ENCODE results near the gene METTL8. TPM values are rescaled to one million over a fixed set of nuclear protein-coding genes. Genes with fewer than 3 reads are reported as not detected.

The METTL8 gene
- total RNA-seq, 2 donors from 2014 or later = 11.0 to 23.1 TPM

DNA sequence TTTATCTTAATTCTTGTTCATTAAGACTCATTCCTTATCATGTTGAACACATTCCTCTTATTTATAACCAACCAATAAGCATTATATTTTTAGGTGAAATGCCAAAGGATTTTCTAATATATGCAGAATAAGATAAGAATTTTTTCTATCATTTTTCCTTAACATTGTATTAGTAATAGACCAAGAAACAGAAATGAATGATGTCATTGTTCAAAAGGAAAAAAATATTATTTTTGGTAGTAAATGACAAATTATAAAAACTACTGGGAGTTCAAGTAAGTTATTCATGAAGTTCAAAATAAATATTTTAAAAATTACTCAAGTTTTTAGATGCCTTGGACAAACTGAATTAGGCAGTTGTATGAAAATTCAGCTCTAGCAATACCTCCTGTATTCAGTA, 25.7 kb upstream of the METTL8 start:
- Histone ChIP-seq H3K36me3 (peaks cover 14% of the 10 kb centered on the region), H3K4me1 (ENCODE audit: control insufficient read depth in 1 of 2, low read depth in 2 of 2) (no peaks in the 10 kb centered on the region), H3K4me3 (no peak overlapping the region), H3K27me3 (replicated peaks; ENCODE audit: insufficient read depth) (no peaks in the 10 kb centered on the region), H3K27ac (no peak overlapping the region), H3K9me3 (no peaks in the 10 kb centered on the region)
- TF ChIP-seq, protein P1, sequence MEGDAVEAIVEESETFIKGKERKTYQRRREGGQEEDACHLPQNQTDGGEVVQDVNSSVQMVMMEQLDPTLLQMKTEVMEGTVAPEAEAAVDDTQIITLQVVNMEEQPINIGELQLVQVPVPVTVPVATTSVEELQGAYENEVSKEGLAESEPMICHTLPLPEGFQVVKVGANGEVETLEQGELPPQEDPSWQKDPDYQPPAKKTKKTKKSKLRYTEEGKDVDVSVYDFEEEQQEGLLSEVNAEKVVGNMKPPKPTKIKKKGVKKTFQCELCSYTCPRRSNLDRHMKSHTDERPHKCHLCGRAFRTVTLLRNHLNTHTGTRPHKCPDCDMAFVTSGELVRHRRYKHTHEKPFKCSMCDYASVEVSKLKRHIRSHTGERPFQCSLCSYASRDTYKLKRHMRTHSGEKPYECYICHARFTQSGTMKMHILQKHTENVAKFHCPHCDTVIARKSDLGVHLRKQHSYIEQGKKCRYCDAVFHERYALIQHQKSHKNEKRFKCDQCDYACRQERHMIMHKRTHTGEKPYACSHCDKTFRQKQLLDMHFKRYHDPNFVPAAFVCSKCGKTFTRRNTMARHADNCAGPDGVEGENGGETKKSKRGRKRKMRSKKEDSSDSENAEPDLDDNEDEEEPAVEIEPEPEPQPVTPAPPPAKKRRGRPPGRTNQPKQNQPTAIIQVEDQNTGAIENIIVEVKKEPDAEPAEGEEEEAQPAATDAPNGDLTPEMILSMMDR (IDR thresholded peaks at IDR 0.05) = no peak
- DNase-seq (ENCODE audit: low spot score) (no peak), ATAC-seq (ENCODE audit: insufficient number of reproducible peaks, low FRiP score, low read depth) (no peak)

DNA sequence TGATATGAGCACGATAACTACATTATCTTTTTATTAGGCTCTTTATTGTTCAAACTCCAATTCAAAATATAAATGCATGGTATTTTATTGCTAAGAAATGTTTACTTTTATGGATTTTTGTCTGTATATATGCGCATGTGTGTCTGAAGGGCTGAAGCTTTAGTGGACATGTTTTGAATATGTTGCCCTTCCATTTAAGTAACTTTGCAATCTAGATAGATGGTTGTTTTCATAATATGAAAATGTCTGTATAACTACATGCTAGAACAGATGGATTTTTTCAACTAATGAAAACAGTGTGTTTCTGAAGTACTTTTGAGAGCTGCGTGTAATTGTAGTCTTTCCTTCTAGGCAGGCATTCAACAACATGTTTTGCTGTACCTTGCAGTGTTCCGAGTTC, 19.0 kb upstream of the METTL8 start:
- no peak overlapping the region for H3K27ac ChIP-seq
- ATAC-seq (ENCODE audit: insufficient number of reproducible peaks, low FRiP score, low read depth) = no peak
- peaks cover 16% of the 10 kb centered on the region for H3K36me3 ChIP-seq
- no peaks in the 10 kb centered on the region for H3K4me1 ChIP-seq (ENCODE audit: control insufficient read depth in 1 of 2, low read depth in 2 of 2)
- no peak for DNase-seq (ENCODE audit: low spot score)
- no peak overlapping the region for H3K4me3 ChIP-seq
- H3K9me3 ChIP-seq = no peaks in the 10 kb centered on the region
- TF ChIP-seq, protein P1 (IDR thresholded peaks at IDR 0.05) = no peak
- no peaks in the 10 kb centered on the region for H3K27me3 ChIP-seq (replicated peaks; ENCODE audit: insufficient read depth)

DNA sequence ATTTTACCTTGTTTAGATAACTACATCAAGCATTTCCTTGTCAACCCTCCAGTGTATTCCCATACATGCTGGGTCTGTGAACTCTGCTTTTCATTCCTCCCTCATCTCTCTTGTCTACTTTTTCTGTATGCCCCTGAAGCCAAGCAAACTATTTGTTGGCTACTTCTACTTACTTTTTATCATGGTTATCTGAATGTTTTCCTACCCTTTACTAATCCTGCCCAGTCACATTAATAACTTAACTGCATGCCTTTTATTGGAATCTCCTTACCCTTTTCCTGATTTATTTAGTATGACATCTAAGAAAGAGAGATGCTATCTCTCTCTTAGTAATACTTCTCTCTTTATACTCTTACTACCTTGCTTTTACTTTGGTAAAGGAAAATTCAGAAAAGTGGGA, 17.3 kb upstream of the METTL8 start:
- TF ChIP-seq, protein P1 (IDR thresholded peaks at IDR 0.05) = no peak
- no peak for ATAC-seq (ENCODE audit: insufficient number of reproducible peaks, low FRiP score, low read depth)
- peaks cover 21% of the 10 kb centered on the region for H3K36me3 ChIP-seq

DNA sequence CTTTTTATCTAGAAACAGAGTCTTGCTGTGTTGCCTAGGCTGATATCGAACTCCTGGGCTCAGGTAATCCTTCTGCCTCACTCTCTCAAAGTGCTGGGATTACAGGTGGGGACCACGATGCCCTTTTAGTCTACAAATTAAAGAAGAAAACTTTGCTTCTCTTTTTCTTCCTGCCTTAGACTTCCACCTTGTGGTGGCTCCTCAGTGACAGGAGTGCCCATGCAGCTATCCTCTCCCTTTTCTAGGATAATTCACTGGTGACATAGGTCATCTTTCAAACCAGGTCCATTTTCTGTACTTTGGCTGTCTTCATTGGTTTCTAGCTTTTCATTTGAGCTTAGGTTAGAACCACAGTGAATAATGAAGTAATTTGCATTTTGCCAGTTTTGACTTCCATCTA, 13.9 kb upstream of the METTL8 start:
- H3K27me3 ChIP-seq (replicated peaks; ENCODE audit: insufficient read depth) = no peaks in the 10 kb centered on the region
- H3K36me3 ChIP-seq = peaks cover 18% of the 10 kb centered on the region
- H3K27ac ChIP-seq = no peak overlapping the region
- H3K4me1 ChIP-seq (ENCODE audit: control insufficient read depth in 1 of 2, low read depth in 2 of 2) = peaks cover 0 to 4% of the 10 kb centered on the region in 2 donors
- no peak for ATAC-seq (ENCODE audit: insufficient number of reproducible peaks, low FRiP score, low read depth)
- H3K9me3 ChIP-seq = no peaks in the 10 kb centered on the region
- no peak overlapping the region for H3K4me3 ChIP-seq
- no peak for DNase-seq (ENCODE audit: low spot score)
- TF ChIP-seq, protein P1 (IDR thresholded peaks at IDR 0.05) = no peak

More for the DNA sequence above, 17.3 kb upstream of the METTL8 start:
- Histone ChIP-seq H3K9me3 (no peaks in the 10 kb centered on the region), H3K27me3 (replicated peaks; ENCODE audit: insufficient read depth) (no peaks in the 10 kb centered on the region), H3K4me3 (no peak overlapping the region), H3K4me1 (ENCODE audit: control insufficient read depth in 1 of 2, low read depth in 2 of 2) (no peaks in the 10 kb centered on the region), H3K27ac (no peak overlapping the region)
- DNase-seq (ENCODE audit: low spot score) = no peak

DNA sequence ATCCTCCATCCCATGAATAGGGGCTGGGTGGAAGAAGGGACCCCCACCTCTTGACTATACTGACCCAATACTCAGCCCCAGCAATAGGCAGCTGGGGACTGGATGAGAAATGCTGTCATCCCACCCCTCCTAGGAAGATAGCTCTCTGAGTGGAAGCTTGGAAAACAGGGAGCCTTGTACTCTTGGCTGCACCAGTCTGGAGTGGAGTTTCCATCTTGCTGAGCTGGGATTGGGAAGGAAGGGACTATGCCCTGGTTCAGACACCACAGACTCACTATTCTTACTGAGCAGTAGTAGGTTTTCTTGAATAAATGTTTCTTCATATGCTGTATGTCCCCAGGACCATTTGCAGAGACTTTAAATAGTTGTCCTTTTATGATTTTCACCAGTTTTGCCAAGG, 7.7 kb upstream of the METTL8 start:
- H3K27ac ChIP-seq = no peak overlapping the region
- TF ChIP-seq, protein P1 (IDR thresholded peaks at IDR 0.05) = no peak
- peaks cover 14% of the 10 kb centered on the region for H3K36me3 ChIP-seq
- no peak for DNase-seq (ENCODE audit: low spot score)
- no peak overlapping the region for H3K4me3 ChIP-seq
- no peaks in the 10 kb centered on the region for H3K27me3 ChIP-seq (replicated peaks; ENCODE audit: insufficient read depth)
- no peak for ATAC-seq (ENCODE audit: insufficient number of reproducible peaks, low FRiP score, low read depth)
- H3K4me1 ChIP-seq (ENCODE audit: control insufficient read depth in 1 of 2, low read depth in 2 of 2) = peaks cover 0 to 5% of the 10 kb centered on the region in 2 donors
- H3K9me3 ChIP-seq = no peaks in the 10 kb centered on the region
